ENCODE results near the gene DIS3L2.
"Not testable (repeated sequence)": the region's sequence is repeated elsewhere in the genome, so short reads cannot be mapped to it uniquely, and the experiment has no call there.

The DIS3L2 gene

DNA sequence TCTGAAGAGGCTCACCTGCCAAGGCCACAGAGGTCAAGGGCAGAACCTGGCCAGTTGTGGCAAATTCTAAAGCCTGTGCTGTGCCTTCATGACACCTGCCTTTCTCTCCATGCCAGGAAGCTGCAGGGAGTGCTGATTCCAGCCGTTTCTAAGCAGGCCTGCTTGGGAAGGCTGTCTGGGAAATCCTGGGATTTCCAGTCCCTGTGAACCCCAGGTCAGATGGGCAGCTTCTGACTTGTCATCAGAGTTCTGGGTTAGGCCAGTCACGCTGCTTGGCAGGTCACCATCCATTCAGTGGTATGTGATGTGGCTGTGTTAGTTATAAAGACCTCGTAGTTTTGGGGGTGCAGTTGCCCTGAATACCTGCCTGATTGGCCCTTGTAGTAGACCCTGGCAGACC is 346.3 kb downstream of the DIS3L2 start:
- DNase-seq, result no peak

DNA sequence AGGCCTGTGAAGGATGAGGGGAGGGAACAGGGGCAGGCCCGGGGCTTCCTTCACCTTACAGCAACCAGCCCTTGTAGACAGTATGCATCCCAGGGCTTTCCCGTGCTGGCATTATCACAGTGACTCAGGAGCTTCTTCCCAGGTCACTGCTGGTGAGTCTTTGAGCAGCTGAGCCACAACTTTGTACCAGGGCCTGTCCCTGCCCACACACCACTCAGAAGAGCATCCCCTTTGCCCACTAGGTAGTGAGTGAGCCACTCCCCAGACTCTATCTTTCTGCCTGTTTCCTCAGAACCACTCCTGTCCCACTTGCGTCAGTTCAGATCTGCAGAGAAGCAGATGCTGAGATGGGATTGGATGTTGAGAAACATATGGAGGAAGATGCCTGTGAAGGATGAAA is 347.5 kb downstream of the DIS3L2 start:
- DNase-seq, result no peak

DNA sequence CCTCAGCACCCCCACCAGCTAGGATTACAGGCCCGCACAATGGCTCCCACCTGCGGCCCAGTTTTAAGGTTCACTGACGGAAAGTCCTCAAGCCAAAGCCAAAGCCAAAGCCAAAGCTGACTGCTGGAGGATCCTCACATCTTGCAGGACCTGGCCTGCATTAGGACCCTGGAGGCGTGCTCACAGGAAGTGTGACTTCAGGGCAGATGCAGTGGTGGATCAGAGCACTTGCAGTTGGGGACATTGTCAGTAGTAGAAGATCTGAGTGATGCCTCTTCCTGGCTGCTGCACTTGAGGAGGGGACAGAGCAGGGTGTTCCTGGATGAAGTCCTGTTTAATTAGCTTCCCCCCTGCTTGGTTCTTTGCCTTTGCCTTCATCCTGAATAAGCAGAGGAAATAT is 348.1 kb downstream of the DIS3L2 start:
- no peak for DNase-seq

DNA sequence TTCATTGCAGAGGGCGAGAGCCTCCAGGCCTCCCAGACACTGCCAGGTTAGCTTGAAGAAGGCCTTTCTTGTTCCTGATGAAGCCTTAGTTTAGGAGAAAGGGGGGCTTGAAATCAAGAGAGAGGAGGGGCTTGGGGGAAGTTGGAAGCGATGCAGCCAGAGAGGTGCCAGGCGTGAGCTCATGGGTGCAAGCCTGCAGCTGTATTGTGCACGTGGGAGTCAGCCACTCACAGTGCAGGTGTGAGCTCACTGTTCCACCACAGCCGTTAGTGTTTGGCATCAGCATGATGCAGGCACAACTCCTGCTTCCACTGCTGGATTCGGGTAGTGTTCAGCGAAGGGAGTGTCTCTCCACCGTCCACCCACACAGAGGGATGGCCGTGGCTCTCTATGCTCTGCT is 348.6 kb downstream of the DIS3L2 start:
- DNase-seq, result no peak

DNA sequence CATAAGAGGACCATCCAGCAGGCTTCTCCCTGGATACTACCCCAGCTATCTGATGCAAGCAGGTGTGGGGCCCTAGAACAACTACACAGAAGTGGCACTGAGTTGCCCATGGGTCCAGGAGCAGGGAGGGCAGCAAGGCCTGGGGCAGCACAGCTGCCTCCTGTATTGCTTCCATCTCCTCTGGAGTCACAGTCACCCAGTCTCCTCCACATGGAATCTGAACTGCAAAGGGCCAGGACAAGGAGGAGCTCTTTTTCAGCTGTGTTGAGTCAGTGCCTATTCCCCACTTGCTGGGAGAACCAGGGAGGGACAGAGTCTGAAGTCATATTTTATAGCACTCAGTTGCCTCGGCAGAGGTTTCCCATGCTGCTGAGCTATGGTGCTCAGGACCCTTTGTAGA is 349.2 kb downstream of the DIS3L2 start:
- DNase-seq, result no peak

DNA sequence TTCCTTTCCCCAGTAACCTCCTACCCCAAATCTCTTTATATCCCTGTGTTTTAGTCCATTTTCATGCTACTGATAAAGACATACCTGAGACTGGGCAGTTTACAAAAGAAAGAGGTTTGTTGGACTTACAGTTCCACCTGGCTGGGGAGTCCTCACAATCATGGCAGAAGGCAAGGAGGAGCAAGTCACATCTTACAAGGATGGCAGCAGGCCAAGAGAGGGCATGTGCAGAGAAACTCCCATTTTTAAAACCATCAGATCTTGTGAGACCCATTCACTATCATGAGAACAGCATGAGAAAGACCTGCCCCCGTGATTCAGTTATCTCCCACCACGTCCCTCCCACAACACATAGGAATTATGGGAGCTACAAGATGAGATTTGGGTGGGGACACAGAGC is 352.1 kb downstream of the DIS3L2 start:
- DNase-seq, result not testable (repeated sequence)

DNA sequence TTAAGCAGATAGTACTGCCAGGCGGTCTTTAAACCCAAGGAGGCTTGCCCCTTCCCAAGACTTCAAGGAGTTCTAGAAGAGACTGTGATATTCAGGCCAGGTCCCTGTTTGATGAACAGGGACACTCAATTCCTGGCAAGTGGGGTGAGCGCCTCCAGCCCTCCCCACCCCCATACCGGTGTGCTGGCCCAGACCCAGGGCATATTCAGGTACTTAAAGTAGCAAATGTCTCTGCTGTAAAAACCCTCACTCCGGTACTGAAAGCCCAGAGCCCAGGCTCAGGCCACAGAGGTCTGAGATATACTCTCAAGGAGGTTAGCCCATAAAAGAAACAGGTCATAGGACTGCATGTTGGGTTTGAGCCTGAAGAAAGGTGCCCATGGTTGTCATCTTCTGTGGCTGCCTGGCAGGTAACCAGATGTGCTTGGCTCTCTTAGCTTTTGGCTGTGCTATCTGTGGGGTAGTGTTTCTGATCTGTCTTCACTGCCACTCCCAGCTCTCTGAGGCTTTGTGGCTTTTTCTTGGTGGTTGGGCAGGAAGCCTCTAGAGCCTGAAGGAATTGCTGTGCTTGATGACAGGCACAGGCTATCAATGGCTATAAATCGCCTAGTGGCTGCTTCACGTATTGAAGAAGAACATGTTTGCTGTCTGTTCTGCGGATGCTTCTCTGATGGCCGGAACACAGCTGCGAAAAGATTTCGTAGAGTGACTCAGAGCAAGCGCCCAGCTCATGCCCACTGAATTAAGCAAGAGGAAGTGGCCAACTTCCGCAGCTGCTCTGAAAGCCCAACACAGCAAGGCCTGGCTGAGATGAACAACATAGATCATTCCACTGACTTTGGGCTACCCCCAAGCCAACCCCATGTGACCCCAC is 353.8 kb downstream of the DIS3L2 start:
- DNase-seq, result no peak

DNA sequence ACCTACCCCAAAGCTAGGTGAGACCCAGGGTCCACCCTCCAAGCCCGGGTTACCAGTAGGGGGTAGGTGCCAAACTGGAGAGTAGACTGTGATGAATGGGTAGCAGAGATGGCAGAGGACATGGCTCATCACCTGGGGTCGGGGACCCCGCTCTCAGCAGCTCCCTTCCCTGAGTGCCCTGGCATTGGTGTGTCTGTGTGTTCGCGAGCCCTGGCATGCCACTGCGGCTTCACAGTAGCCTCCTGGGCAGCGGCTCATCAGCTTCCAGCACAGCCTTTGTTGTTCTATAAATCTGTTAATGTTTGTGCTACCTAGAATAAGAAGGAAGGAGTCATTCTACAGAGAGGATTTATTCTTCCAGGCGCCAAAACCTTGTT is 354.4 kb downstream of the DIS3L2 start:
- DNase-seq, result no peak

DNA sequence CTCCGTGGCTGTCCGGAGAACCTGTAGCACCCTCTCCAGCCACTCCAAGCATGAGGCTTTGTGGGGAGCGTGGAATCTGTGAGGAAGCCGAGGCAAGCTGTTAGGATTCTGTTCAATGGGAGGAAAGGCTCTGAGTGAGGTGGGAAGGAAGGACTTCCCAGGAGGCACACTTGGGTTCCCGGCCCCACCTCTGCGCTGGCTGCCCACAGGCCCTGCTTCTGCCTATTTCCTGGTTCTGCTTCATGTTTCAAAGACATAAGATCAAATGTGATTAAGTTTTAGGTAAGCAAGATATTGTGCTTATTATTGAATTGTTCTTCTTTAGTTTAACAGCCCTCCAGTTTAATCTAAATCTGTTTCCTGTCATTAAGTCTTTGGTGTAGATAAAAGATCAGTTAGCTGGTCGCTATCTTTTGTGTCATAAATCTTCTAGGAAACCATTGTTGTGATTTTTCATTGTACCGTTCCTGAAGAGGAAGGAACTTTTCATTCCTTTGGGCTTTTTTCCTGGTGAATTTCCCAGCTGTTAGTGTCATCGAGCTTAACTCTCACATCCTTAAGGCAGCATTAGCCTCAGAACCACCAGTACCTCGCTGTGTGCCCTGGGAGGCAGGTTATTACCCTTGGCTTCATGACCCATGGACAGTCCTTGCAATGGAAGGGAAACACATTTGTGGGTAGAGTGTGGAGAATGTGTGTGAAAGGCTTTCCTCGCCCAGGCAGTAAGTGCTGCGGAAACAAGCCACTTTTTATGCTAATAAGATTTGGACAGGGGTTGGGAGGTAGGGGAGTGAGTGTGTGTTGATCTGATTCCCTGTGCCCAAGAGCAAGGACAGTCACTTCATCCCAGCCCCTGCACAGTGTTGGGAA is 355.2 kb downstream of the DIS3L2 start:
- DNase-seq, result no peak

DNA sequence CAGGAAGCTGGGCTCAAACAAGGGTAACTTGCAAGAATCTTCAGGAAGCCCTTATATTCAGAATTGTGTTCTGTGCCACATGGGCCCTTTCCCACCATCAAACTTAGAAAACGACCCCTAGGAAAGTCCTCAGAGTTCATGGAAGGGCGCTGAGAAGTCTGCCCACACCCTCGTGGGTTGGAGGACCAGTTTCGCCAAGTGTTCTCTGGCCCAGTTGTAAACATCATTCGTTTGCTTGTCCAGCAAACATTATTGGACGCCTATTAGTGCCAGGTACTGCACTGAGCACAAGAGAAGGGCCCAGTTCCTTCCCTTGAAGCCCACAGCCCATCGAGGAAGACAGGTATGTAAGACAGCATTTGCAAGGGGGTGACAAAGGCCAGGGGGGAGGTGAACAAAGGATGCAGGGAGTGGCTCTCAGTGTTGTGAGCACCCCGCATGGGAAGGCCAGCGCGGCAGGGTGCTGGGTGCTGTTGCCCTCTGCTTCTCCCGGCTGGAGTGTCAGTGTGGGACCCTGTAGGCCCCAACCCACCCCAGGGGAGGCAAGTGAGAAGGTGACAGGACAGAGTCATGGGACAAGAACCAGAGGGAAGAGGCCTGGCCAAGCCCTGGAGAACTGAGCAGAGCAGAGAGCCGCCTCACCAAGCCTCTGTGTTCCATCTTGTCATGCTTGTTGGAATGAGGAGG is 356.8 kb downstream of the DIS3L2 start:
- no peak for DNase-seq

DNA sequence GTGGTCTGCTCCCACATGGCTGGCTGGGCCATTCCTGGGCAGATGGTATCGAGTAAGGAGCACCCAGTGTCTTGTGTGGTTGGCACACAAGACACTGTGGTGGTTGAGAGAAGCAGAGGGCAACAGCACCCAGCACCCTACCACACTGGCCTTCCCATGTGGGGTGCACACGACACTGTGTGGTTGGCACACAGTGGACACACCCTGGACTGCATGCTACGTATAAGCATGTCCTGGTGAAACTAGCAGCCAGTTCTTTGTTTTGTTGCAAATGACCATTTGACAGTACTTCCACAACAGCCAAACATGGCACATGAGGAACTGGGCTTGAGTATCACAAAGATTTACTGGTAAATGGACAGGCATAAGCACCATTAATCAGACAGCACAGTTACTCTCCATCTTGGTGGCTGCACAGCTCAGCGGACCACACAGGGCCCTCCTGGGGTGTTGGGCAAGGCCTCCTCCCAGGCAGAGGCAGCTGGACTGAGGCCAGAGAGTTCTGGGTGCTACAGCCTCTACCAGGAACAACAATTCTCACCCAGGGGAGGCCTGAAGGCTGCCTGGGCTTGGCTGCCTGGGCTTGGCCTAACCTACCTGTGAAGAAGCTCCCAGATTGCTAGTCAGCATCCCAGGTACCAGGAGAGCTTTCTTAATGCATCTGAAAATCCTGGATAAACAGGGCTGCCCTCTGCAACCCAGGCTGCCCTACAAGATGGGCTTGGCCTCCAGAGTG is 357.7 kb downstream of the DIS3L2 start:
- DNase-seq, result no peak

DNA sequence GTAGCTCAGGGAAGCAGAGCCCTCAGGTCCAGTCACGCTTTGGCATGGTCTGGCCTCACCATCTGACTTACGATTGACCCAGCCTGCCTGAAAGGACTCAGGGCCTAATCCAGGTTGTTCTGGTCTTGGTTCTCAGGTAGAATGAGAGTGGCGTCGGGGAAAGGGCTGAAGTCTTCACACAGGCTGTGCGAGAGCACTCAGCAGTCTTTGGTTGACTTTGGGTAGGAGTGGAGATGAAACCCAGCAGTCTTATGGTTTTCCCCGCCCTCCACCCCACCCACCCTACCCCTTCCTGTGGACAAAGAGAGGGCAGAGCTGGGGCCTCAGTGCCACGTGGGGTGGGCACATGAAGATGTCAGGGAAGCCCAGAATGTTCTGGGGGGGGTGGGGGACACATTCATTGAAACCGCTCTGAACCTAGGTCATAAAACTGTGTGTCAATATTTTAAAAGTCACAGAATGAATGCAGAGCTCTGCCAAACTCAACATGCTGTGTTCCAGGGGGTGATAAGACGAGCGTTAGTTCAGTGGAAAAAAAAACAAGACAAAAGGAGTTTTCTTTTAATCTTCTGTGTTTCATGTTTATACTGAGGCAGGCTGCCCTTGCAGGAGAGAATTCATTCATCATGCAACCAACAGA is 358.4 kb downstream of the DIS3L2 start:
- DNase-seq, result no peak

DNA sequence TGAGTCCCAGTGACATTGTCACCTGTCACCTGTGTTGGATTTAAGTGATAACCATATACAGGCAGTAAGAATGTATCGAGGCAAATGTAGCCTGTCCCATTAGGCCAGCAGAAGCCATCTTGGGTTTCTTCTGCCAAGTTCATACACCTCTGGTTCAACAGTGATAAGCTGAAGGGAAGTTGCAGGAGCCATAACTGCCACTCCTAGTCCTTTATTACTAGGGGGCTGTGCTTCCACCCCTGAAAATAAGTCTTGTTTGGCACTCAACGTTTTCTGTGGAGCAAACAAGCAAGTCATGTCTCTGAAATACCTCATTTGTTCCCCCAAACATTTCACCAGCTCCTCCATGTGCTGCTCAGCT is 358.9 kb downstream of the DIS3L2 start:
- DNase-seq, result no peak

DNA sequence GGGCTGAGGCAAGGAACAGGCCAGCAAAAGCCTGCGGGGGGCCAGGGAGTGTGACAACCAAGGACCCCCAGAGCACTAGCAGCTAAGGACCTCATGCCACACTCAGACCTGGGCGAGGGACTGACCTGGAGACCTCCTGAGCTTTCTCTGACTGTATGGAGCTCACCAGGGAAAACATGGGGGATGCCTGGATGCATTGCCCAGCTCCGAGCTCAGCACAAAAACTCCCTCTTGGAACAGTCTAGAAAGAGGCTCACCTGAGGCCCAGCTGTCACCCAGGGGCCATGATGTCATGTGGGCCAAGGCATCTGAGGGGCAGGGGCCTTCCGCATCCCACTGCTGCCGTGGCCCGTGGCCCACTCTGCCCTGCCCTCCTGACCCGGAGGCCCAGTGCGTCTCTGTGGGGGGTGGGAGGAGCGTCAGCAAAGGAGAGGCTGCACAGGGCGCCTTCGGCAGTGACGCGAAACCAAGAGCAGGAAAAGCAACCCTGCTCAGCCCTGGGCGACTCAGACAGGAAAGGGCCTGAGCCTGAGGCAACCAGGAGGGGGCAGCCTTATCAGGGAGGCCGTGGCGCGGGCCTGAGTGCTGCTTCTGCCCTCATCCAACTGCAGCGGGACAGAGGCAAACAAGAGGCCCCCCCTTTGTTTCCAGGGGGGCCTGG is 359.8 kb downstream of the DIS3L2 start:
- no peak for DNase-seq

DNA sequence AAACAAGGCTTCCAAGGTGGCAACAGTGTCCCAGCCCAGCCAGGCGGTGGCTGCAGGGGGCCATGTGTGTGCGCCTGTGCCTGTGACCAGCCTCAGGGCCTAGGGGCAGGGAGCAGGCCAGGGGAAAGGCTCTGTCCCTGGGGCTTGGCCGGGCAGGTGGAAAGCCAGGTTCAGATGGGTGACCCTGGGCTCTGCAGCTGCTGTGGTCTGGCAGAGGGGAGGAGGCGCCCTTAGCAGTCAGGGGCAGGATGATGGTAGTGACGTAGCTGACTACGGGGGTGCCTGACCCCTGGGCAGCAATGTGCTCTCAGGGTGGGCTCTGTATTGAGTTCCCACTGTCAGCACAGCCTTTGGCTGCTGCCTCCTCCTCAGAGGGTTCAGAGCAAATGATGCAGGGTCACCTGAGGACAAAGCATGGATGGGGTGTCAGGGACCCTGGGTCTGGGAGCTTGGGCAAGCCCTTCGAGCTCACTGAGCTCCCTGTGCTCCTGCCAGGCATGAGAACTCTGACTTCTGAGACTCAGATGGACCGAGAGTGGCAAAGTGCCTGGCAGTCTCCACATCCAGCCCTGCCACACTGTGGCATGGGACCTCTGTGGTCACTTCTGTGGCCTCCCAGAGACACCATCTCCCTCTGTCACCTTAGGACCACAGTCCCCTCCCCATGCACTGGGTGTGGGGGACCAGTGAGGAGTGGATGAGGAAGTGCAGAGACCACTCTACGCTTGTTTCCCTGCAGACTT is 360.5 kb downstream of the DIS3L2 start:
- no peak for DNase-seq

DNA sequence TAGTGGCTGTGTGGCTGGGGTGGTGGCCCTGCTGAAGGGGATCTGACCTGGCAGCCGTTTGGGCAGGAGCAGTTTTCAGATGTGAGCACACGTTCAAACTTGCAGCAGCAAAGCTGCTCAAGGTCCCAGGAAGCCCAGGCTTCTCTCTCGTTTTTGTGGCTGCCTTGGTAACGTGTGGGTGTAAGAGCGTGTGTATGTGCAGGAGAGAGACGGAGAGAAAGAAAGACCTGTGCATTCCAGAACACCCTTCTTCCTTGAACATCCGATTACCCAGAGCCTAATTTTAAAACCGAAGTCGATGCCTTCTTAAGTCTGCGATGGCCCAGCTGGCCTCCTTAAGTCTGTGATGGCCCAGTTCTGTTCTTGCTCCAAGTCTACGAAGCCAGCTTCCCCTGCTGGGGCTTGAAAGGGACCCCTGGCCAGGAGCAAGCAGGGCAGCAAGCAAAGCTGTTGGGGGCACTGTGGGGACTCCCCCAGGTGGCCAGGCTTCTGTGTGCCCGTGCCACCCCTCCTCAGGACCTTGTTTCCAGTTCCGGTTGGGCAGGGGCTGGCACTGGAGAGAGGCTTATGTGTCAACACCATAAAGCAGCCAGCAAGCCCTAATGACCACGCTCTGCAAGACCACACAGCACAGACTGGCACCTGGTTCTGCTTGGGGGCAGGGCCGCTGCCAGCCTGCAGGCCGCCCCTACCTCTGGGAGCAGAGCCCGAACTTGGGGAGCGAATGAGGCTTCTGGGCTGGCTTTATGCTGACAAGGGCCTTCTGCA is 361.2 kb downstream of the DIS3L2 start:
- no peak for DNase-seq

DNA sequence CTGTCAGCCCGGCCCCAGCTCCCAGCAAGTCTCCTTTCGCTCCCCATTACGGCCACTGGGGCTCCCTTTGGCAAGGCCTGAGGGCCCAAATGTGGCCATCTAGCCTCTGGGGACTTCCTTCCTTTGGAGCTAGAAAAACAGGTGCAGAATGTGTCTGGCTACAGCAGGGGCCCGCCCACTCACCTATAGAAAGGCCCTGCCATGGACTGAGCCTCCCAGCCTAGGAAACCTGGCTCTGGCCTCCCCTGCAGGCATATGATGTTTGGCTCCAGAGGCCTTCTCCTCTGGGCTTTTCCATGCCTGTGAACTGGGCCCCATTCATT is 361.8 kb downstream of the DIS3L2 start:
- DNase-seq, result no peak

DNA sequence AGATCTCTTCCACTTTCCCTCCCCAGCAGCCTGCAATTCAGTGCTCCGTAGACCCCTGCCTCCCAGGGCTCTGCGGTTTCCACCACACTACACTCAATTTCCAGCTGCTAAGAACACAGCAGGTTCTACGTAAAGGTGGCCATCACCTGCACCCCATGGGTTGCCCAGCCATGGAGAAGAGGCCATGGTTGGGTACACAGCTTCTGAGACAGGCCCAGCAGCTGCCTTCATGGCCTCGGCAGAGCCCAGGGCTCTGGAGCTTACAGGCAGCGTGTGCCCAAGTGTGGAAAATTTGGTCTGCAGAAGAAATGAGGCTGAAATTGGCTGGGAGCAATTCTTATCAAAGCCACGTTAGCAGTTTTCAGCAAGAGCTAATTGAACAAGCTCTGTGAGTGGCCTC is 362.5 kb downstream of the DIS3L2 start:
- DNase-seq, result not testable (repeated sequence)

DNA sequence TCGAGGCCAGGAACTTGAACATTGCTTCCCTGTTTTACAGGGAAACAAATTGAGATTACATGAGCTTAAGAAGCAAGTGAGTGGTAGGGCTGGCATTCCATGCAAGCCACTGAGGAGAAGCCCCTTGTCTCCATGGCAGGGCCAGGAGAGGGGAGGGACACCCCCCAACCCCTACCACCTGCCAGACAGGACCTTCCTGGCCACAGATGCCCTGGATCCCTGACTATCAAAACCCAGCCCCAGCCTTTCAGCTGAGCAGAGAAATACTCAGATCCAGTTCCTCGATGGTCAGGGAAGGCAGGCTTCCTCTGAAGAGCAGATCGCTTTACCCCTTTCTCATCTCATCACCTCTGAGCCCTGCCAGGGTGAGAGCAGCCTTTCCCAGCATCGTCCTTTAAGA is 363.3 kb downstream of the DIS3L2 start:
- no peak for DNase-seq
